ENCODE data around the gene MAGI1.
"Not testable (repeated sequence)": the region's sequence is repeated elsewhere in the genome, so short reads cannot be mapped to it uniquely, and the experiment has no call there.

The MAGI1 gene

GRCh38 chr3:65734792-65735191, 303.9 kb downstream of the MAGI1 start:
- no peak for DNase-seq

- no peak for DNase-seq
Observed at GRCh38 chr3:65734382-65734781, 304.3 kb downstream of the MAGI1 start.

DNA sequence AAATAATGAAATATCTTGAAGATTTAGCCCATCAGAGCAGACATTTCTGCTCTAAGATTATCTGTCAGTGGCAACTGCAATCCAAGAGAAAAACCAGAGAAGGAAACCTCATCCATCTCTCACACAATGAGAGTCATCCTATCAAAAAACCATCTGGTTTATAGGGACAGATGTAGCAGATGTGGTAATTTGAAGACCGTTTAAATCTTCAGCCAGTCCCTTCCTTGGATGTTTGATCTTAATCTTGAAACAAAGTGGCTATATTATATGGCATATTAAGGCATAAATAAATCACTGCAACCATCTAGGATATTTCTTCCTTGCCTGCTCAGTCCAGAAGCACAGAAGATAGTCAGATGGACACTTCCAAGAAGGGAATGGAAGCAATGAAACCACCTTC, 305.3 kb downstream of the MAGI1 start:
- DNase-seq: no peak

DNA sequence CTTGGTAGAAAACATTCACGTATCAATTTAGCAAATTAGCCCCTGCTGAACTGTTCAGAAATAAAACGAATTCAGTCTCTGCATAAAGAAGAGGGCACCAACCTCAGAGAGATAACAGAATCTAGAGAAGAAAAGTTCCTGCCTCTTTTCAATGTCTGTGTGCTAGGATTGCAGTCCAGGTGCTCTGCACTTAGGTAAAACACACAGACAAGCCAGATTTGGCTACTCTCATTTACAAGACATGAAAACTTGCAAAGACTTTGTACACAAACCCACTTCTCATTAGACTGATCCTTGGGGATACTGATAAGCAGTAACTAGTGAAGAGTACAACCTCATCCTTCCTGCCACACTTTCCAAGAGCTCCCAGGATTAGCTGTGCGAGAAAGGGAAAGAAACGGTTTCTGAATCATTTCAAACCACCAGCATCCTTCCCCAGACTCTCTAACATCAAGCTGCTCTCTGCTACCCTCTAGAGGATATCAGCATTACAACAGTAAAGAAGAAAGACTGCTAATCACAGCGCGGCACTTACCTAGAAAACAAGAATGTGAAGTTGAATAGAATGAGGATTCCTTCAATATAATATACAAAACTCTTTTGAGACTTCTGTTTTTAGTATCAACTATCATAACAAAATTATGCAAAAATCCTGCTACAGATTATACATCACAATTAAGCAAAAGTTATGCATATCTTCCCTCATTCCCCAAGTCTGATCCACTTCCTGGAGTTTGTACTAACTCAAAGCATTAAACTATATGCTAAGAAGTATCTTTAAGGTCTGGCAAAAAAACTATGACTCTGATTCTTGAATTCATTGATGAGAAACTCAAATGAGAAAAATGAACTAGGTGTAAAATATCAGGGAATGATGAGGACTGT, 306.4 kb downstream of the MAGI1 start:
- no peak for DNase-seq

DNA sequence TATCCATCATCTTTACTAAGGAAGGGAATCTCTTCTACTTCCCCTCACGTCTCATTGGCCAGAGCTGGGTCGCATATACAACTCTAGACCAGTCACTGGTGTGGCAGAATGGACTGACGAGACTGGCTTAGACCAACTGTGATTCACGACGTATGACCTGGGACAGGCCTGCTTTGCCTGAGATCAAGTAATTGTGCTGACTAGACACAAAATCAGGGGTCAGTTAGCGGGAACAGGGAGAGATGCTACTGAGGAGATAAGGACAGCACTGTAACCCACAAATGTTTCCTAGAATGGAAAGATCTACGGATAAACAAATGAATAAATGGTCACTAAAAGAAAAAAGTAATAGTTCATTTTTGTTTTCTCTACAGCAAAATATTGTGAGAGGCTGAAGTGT, 308.3 kb downstream of the MAGI1 start:
- no peak for DNase-seq

GRCh38 chr3:65729973-65730372, 308.7 kb downstream of the MAGI1 start:
- no peak for DNase-seq

GRCh38 chr3:65729555-65729954, 309.2 kb downstream of the MAGI1 start:
- no peak for DNase-seq

GRCh38 chr3:65728138-65728537, 310.6 kb downstream of the MAGI1 start:
- DNase-seq: no peak

GRCh38 chr3:65723985-65724384, 314.7 kb downstream of the MAGI1 start:
- no peak for DNase-seq

- no peak for DNase-seq
Observed at GRCh38 chr3:65723011-65723410, 315.7 kb downstream of the MAGI1 start.

GRCh38 chr3:65720989-65721737, 317.6 kb downstream of the MAGI1 start:
- no peak for DNase-seq

- not testable (repeated sequence) for DNase-seq
Observed at GRCh38 chr3:65719639-65720038, 319.1 kb downstream of the MAGI1 start.

- DNase-seq: no peak
Observed at GRCh38 chr3:65717676-65718346, 320.9 kb downstream of the MAGI1 start.

- DNase-seq: no peak
Observed at GRCh38 chr3:65716071-65716751, 322.5 kb downstream of the MAGI1 start.

- DNase-seq: no peak
Observed at GRCh38 chr3:65714134-65714533, 324.6 kb downstream of the MAGI1 start.

DNA sequence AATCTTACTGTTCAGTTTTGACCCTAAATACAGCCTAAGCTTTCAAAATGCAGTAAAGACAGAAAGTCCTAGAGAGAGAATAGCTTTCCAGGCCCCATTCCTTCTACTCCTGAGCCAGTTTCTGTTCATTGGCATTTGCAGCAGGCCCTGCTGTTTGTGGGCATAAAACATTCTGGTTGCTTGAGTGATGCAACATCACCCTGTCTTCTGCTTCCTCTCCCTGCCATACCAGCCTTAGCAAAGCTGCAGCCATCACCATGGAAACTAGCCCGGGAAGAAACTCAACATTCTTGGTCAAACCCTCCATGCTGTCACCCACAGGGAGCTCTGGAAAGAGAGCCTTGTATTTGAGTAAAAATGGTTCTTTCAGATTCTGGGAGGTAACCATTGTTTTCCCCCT, 325.7 kb downstream of the MAGI1 start:
- DNase-seq: no peak

DNA sequence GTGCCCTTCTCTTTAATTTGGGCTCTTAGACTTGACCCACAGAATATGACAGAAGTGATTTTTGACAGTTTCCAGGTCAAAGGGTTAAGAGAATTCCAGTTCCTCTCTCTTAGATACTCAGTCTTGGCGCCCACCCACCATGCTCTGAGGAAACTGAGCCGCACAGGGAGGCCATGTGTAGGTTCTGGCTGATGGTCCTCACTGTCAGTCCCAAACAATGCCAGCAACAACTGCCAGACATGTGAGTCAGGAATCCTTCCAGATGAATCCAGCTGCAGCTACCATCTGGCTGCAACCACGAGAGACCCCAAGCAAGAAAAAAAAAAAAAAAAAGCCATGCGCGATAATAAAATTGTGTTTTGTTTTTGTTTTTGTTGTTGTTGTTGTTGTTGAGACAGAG, 326.6 kb downstream of the MAGI1 start:
- DNase-seq: no peak

DNA sequence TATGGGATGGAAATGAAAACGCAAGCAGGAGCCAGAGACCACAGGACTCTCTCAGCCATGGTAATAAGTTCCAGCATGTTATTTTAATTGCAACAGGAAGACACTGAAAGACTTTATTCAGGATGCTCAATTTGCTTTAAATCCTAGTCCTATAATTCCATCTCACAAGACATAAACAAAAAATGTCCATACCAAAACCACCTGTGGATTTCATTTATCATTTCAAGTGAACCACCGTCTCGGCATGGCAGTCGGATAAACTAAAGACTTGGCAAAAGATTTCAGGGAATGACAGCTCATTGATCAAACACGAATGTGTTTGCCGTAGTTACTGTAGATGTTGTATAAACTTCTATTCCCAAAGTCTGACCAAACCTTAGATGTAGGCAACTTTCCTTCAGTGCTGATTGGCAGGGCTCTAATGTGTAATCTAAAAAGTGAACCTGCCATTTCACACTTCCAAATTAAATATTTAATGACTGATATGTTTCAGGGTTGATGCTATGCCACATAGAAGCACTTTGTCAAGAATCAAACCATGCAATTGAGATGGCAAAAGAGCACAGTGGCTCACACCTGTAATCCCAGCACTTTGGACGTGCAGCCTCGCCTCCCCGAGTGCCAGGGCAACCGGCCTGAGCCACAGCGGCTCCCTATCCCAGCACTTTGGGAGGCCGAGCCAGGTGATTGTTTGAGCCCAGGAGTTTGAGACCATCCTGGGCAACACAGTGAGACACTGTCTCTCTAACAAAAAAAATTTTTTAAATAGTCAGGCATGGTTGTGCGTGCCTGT, 331.7 kb downstream of the MAGI1 start:
- no peak for DNase-seq

DNA sequence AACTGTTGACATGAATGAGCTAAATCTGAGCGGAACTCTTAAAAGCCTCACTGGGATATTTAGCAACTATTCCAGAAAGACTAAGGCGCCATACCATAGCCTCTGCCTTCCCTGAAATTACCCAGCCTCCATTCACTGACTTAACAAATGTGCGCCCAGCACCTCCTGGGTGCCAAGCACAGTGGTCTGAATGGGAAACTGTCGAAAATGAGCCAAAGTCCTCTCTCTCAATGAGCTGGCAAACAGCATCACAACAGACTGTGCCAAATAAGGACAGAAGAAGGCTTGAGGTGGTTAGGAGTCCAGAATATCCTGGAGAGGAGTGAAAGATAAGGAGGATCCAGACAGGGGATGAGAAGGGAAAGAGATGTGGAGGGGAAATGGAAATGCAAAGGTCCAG, 332.4 kb downstream of the MAGI1 start:
- no peak for DNase-seq

DNA sequence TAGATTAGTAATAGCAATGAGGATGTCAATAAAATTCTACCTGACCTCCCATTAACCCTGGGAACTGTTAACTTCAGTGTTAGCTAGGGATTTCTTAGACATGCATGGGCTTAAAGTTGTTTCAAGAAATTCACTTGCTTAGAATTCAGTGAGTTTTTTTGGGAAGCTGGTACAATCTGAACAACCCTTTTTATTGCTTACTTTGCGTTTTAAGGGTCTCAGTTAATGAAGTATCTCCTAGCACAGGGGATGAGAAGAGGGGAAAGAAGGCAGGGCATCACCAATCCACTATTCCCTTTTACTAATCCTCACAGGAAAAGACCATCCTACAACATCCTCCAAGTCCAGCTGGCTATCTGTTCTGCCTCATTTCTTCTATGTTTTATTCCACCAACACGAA, 334.9 kb downstream of the MAGI1 start:
- DNase-seq: no peak

GRCh38 chr3:65703026-65703425, 335.7 kb downstream of the MAGI1 start:
- DNase-seq: no peak

DNA sequence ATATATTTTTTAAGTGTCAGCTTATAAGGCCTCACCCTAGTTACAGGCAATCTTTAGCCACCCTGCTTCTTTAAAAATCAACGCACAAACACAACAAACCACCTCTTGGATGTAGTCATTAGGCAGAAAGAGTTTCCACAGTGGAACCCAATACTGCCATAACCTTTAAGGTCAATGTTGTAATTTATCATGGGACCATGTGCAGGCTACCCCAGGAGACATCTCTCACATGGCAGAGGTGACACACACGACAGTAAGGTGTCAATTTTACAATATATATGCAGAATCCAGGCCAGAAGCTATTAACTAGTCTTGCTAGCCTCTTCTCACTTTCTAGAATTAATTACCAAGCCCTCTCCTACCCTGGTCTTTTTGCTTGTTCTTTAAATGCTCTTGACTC, 336.5 kb downstream of the MAGI1 start:
- no peak for DNase-seq

Data from stimulated activated CD4-positive, alpha-beta T cell treated with anti-CD3 and anti-CD28 coated beads, Interleukin-2, amount 100 ng/mL, for 24 hours (primary cell).